Measurements from ENCODE around the gene RGS19.
"Not testable (repeated sequence)": the region's sequence is repeated elsewhere in the genome, so short reads cannot be mapped to it uniquely, and the experiment has no call there.

The RGS19 gene

DNA sequence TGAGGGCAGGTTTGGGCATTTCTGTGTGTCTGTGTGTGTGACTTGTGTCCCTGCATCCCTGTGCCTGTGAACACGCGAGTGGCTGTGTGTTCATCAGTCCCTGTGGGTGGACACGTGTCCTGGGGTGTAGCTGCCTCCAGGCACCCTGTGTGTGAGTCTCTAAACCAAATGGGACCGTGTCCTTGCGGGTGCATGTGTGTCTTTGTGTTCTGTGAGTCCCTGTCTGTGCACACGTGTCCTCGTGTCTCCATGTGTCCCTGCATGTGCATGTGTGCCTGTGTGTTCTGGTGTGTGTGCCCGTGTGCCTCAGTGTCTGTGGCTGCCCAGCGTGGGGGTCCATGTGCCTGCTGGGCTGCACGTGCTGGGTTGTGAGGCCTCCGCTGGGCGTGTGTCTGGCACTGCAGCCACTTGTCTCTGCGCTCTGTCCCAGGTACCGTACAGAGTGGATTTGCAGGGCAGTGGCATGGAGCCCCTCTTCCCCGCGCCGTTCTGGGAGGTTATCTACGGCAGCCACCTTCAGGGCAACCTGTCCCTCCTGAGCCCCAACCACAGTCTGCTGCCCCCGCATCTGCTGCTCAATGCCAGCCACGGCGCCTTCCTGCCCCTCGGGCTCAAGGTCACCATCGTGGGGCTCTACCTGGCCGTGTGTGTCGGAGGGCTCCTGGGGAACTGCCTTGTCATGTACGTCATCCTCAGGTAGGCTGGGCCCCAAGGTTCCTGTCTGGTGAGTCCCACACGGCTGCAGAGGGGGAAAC is 13.1 kb upstream of the RGS19 start:
- Histone ChIP-seq H3K36me3 (ENCODE audit: low read depth) (no peaks in the 10 kb centered on the region), H3K4me3 (ENCODE audit: severe bottlenecking) (no peak overlapping the region), H3K9me3 (ENCODE audit: severe bottlenecking) (no peaks in the 10 kb centered on the region), H3K27ac (ENCODE audit: poor library complexity, severe bottlenecking) (no peak overlapping the region), H3K27me3 (ENCODE audit: insufficient read depth, poor library complexity, severe bottlenecking) (no peaks in the 10 kb centered on the region), H3K4me1 (ENCODE audit: insufficient read depth, poor library complexity, severe bottlenecking) (no peaks in the 10 kb centered on the region)
- TF ChIP-seq, protein P1, sequence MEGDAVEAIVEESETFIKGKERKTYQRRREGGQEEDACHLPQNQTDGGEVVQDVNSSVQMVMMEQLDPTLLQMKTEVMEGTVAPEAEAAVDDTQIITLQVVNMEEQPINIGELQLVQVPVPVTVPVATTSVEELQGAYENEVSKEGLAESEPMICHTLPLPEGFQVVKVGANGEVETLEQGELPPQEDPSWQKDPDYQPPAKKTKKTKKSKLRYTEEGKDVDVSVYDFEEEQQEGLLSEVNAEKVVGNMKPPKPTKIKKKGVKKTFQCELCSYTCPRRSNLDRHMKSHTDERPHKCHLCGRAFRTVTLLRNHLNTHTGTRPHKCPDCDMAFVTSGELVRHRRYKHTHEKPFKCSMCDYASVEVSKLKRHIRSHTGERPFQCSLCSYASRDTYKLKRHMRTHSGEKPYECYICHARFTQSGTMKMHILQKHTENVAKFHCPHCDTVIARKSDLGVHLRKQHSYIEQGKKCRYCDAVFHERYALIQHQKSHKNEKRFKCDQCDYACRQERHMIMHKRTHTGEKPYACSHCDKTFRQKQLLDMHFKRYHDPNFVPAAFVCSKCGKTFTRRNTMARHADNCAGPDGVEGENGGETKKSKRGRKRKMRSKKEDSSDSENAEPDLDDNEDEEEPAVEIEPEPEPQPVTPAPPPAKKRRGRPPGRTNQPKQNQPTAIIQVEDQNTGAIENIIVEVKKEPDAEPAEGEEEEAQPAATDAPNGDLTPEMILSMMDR (IDR thresholded peaks at IDR 0.05; ENCODE audit: poor library complexity, severe bottlenecking): no peak
- ATAC-seq (ENCODE audit: low read depth): peak; percentile 41; the same call in 2 of the 3 replicates
- DNase-seq (ENCODE audit: low spot score): no peak

DNA sequence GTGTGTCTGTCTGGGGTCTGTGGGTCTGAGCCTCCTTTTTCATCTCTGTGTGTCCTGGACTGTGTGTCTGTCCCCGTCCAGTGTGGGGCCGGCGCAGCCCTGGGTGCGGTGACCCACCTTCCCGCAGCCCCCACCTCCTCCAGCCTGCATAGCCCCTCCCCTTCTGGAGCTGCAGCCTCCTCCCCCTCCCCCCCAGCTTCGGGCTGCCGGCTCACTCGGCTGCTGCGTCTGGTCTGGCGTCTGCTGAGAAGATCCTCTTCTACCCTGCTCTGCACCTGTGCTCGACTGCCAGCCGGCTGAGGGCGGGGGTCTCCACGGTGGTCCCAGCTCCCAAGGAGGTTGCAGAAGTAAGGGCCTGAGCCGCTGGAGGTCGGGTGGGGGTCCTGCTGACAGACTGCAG is 12.5 kb upstream of the RGS19 start:
- H3K27ac ChIP-seq (ENCODE audit: poor library complexity, severe bottlenecking): no peak overlapping the region
- H3K4me1 ChIP-seq (ENCODE audit: insufficient read depth, poor library complexity, severe bottlenecking): no peaks in the 10 kb centered on the region
- TF ChIP-seq, protein P1 (IDR thresholded peaks at IDR 0.05; ENCODE audit: poor library complexity, severe bottlenecking): no peak
- H3K9me3 ChIP-seq (ENCODE audit: severe bottlenecking): no peaks in the 10 kb centered on the region
- no peaks in the 10 kb centered on the region for H3K27me3 ChIP-seq (ENCODE audit: insufficient read depth, poor library complexity, severe bottlenecking)
- ATAC-seq (ENCODE audit: low read depth) (peak; percentile 9; the same call in 1 of the 3 replicates), DNase-seq (ENCODE audit: low spot score) (no peak)
- no peak overlapping the region for H3K4me3 ChIP-seq (ENCODE audit: severe bottlenecking)
- H3K36me3 ChIP-seq (ENCODE audit: low read depth): no peaks in the 10 kb centered on the region

DNA sequence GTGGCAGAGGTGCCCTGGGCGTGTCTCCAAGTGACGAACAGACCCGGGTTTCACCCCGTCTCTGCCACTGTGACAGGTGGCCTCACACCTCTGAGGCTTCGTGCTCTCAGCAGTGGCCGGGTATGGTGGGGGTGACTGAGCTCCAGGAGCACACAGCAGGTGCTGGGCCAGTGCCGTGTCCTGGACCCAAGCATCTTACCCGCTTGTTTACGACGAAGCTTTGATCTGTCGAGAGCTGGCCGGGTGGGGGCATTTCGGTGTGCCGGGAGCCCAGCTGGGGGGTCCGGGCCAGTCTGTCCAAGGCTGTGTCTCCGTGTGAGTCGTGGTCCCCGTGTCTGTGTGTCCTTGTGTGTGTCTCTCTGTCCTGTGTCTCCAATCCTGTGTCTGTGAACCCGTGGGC is 12.0 kb upstream of the RGS19 start:
- Histone ChIP-seq H3K36me3 (ENCODE audit: low read depth) (no peaks in the 10 kb centered on the region), H3K4me1 (ENCODE audit: insufficient read depth, poor library complexity, severe bottlenecking) (no peaks in the 10 kb centered on the region), H3K27me3 (ENCODE audit: insufficient read depth, poor library complexity, severe bottlenecking) (no peaks in the 10 kb centered on the region), H3K27ac (ENCODE audit: poor library complexity, severe bottlenecking) (no peak overlapping the region), H3K4me3 (ENCODE audit: severe bottlenecking) (no peak overlapping the region), H3K9me3 (ENCODE audit: severe bottlenecking) (no peaks in the 10 kb centered on the region)
- TF ChIP-seq, protein P1 (IDR thresholded peaks at IDR 0.05; ENCODE audit: poor library complexity, severe bottlenecking): no peak
- no peak for ATAC-seq (ENCODE audit: low read depth)
- no peak for DNase-seq (ENCODE audit: low spot score)

DNA sequence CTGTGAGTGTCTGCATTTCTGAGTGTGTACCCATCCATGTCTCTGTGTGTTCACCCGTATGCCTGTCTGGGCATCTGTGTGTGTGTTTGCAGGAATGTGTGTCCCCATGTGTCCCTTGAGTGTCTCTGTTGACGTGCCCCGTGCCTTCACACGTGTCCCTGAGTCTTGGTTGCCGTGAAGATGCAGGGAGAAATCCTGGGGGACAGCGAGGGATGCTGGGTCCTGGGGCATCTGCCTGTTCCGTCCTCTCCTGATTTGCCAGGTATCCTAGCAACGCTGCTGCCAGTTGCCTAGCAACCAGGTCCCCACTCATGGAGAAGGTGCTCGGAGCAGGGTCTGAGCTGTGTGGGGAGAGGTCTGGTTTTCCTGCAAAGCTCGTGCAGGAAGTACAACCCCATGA is 10.8 kb upstream of the RGS19 start:
- TF ChIP-seq, protein P1 (IDR thresholded peaks at IDR 0.05; ENCODE audit: poor library complexity, severe bottlenecking): no peak
- Histone ChIP-seq H3K36me3 (ENCODE audit: low read depth) (no peaks in the 10 kb centered on the region), H3K4me1 (ENCODE audit: insufficient read depth, poor library complexity, severe bottlenecking) (no peaks in the 10 kb centered on the region), H3K4me3 (ENCODE audit: severe bottlenecking) (no peak overlapping the region), H3K9me3 (ENCODE audit: severe bottlenecking) (no peaks in the 10 kb centered on the region), H3K27ac (ENCODE audit: poor library complexity, severe bottlenecking) (no peak overlapping the region), H3K27me3 (ENCODE audit: insufficient read depth, poor library complexity, severe bottlenecking) (peaks cover 1% of the 10 kb centered on the region)
- no peak for ATAC-seq (ENCODE audit: low read depth)
- no peak for DNase-seq (ENCODE audit: low spot score)

GRCh38 chr20:64088586-64088985 is 9.3 kb upstream of the RGS19 start:
- H3K4me1 ChIP-seq (ENCODE audit: insufficient read depth, poor library complexity, severe bottlenecking); H3K4me3 ChIP-seq (ENCODE audit: severe bottlenecking); H3K9me3 ChIP-seq (ENCODE audit: severe bottlenecking); H3K36me3 ChIP-seq (ENCODE audit: low read depth); H3K27ac ChIP-seq (ENCODE audit: poor library complexity, severe bottlenecking): not testable (repeated sequence)
- H3K27me3 ChIP-seq (ENCODE audit: insufficient read depth, poor library complexity, severe bottlenecking): peaks cover 16% of the 10 kb centered on the region
- 0 out of 3 replicates have a peak, but pooled peaks have one; percentile 4 for ATAC-seq (ENCODE audit: low read depth)
- DNase-seq (ENCODE audit: low spot score): peak; percentile 97

- not testable (repeated sequence) for H3K4me1 ChIP-seq (ENCODE audit: insufficient read depth, poor library complexity, severe bottlenecking); H3K27ac ChIP-seq (ENCODE audit: poor library complexity, severe bottlenecking); DNase-seq (ENCODE audit: low spot score); ATAC-seq (ENCODE audit: low read depth); H3K36me3 ChIP-seq (ENCODE audit: low read depth); H3K9me3 ChIP-seq (ENCODE audit: severe bottlenecking); H3K4me3 ChIP-seq (ENCODE audit: severe bottlenecking)
- H3K27me3 ChIP-seq (ENCODE audit: insufficient read depth, poor library complexity, severe bottlenecking): peaks cover 20% of the 10 kb centered on the region
Observed at GRCh38 chr20:64087226-64087825, 8.0 kb upstream of the RGS19 start.

All from RWPE2 (cell line).